A549 (cell line): ENCODE results near the gene IFI30.

Source experiments
- E2F6 ChIP-seq: IDR thresholded peaks from 2 replicates; pipeline ENCODE4 v1.6.1; 2012; ENCODE audit warnings: low read depth, borderline replicate concordance
- KDM1A ChIP-seq: fragments of 200-600 bp; sonication (generic); IDR thresholded peaks from 2 replicates; pipeline ENCODE4 v1.6.1; 2016; ENCODE audit warnings: low read depth, mild to moderate bottlenecking
- NPAS2 ChIP-seq: fragments of 250-450 bp; sonication (Bioruptor Pico); IDR thresholded peaks from 2 replicates; pipeline ENCODE4 v1.8.0; 2022; ENCODE audit warnings: mild to moderate bottlenecking, moderate library complexity, borderline replicate concordance
- POLR2A ChIP-seq: IDR thresholded peaks from 2 replicates; pipeline ENCODE4 v1.6.1; 2012; ENCODE audit warnings: mild to moderate bottlenecking, low read length
- REST ChIP-seq: fragments of 200-600 bp; sonication (generic); IDR thresholded peaks from 2 replicates; pipeline ENCODE4 v1.6.1; 2016; ENCODE audit warnings: antibody characterized with exemption, mild to moderate bottlenecking, moderate library complexity
- USF2 ChIP-seq: fragments of 450-650 bp; IDR thresholded peaks from 2 replicates; pipeline ENCODE4 v1.6.1; 2014; ENCODE audit warnings: antibody characterized with exemption
- ZFP36 ChIP-seq: fragments of 450-650 bp; IDR thresholded peaks from 2 replicates; pipeline ENCODE4 v1.6.1; 2014; ENCODE audit warnings: borderline replicate concordance; ENCODE audit not compliant: partially characterized antibody
- TF ChIP-seq, protein P1 (sequence below): fragments of >200 bp; sonication (Bioruptor Twin); formaldehyde crosslinking; IDR thresholded peaks from 3 replicates; pipeline ENCODE4 v1.5.1; 2016

- no peak for TF ChIP-seq USF2
- no peak for TF ChIP-seq REST
- TF ChIP-seq, protein P1, sequence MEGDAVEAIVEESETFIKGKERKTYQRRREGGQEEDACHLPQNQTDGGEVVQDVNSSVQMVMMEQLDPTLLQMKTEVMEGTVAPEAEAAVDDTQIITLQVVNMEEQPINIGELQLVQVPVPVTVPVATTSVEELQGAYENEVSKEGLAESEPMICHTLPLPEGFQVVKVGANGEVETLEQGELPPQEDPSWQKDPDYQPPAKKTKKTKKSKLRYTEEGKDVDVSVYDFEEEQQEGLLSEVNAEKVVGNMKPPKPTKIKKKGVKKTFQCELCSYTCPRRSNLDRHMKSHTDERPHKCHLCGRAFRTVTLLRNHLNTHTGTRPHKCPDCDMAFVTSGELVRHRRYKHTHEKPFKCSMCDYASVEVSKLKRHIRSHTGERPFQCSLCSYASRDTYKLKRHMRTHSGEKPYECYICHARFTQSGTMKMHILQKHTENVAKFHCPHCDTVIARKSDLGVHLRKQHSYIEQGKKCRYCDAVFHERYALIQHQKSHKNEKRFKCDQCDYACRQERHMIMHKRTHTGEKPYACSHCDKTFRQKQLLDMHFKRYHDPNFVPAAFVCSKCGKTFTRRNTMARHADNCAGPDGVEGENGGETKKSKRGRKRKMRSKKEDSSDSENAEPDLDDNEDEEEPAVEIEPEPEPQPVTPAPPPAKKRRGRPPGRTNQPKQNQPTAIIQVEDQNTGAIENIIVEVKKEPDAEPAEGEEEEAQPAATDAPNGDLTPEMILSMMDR, result no peak
- TF ChIP-seq E2F6, result no peak
- no peak for TF ChIP-seq NPAS2 (CRISPR knock-in tag)
- no peak for TF ChIP-seq POLR2A
- no peak for TF ChIP-seq ZFP36
- TF ChIP-seq KDM1A, result no peak
Measured at GRCh38 chr19:18216789-18217188, 43.2 kb downstream of the IFI30 start.
